Measurements from ENCODE around the gene LLPH.

LLPH gene

DNA sequence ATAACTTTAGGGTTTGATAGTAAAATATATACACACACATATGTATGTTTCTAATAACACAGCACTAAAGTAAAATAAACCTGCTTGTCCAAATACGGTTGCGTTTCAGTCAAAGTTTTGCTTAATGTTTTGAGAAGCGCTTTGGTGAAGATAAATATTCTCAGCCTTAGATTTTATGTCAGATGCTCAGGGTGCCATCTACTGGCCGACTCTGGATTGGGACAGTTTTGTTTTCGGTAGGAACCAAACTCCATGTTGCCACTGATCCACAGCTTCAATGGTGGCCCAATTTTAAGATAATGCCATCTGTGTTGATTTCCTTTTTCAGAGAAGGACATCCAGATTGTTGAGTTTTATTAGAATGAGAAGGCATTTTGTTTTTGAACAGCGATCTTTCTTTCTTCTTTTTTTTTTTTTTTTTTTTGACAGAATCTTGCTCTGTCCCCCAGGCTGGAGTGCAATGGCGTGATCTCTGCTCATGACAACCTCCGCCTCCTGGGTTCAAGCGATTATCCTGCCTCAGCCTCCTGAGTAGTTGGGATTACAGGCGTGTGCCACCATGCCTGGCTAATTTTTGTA lies 43.1 kb downstream of the LLPH start:
- TF ChIP-seq ZNF70 (CRISPR knock-in tag; IDR thresholded peaks at IDR 0.05) (no peak), OSR1 (CRISPR knock-in tag; IDR thresholded peaks at IDR 0.05) (no peak), PPARA (CRISPR knock-in tag; IDR thresholded peaks at IDR 0.05; ENCODE audit: borderline replicate concordance) (no peak), CSDC2 (CRISPR knock-in tag; IDR thresholded peaks at IDR 0.05) (no peak), TCF4 (CRISPR knock-in tag; IDR thresholded peaks at IDR 0.05; ENCODE audit: borderline replicate concordance) (no peak), ARNTL (CRISPR knock-in tag; IDR thresholded peaks at IDR 0.05; ENCODE audit: borderline replicate concordance, low read depth) (no peak), SNAI2 (CRISPR knock-in tag; IDR thresholded peaks at IDR 0.05) (no peak), ZC3H10 (CRISPR knock-in tag; IDR thresholded peaks at IDR 0.05) (no peak), ISL1 (CRISPR knock-in tag; IDR thresholded peaks at IDR 0.05) (no peak), ZNF8 (CRISPR knock-in tag; IDR thresholded peaks at IDR 0.05) (no peak), GLIS3 (CRISPR knock-in tag; IDR thresholded peaks at IDR 0.05) (no peak), ZFP3 (CRISPR knock-in tag; IDR thresholded peaks at IDR 0.05) (no peak), ESRRG (CRISPR knock-in tag; IDR thresholded peaks at IDR 0.05) (no peak), ZFP30 (CRISPR knock-in tag; IDR thresholded peaks at IDR 0.05) (no peak), TOX (CRISPR knock-in tag; IDR thresholded peaks at IDR 0.05; ENCODE audit: borderline replicate concordance) (no peak)
- TF ChIP-seq, protein P1, sequence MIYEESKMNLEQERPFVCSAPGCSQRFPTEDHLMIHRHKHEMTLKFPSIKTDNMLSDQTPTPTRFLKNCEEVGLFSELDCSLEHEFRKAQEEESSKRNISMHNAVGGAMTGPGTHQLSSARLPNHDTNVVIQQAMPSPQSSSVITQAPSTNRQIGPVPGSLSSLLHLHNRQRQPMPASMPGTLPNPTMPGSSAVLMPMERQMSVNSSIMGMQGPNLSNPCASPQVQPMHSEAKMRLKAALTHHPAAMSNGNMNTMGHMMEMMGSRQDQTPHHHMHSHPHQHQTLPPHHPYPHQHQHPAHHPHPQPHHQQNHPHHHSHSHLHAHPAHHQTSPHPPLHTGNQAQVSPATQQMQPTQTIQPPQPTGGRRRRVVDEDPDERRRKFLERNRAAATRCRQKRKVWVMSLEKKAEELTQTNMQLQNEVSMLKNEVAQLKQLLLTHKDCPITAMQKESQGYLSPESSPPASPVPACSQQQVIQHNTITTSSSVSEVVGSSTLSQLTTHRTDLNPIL (CRISPR knock-in tag; IDR thresholded peaks at IDR 0.05; ENCODE audit: low read depth), result no peak
- TF ChIP-seq, protein P2, sequence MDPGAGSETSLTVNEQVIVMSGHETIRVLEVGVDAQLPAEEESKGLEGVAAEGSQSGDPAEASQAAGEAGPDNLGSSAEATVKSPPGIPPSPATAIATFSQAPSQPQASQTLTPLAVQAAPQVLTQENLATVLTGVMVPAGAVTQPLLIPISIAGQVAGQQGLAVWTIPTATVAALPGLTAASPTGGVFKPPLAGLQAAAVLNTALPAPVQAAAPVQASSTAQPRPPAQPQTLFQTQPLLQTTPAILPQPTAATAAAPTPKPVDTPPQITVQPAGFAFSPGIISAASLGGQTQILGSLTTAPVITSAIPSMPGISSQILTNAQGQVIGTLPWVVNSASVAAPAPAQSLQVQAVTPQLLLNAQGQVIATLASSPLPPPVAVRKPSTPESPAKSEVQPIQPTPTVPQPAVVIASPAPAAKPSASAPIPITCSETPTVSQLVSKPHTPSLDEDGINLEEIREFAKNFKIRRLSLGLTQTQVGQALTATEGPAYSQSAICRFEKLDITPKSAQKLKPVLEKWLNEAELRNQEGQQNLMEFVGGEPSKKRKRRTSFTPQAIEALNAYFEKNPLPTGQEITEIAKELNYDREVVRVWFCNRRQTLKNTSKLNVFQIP (CRISPR knock-in tag; IDR thresholded peaks at IDR 0.05; ENCODE audit: borderline replicate concordance, low read depth), result no peak
- TF ChIP-seq, protein P3, sequence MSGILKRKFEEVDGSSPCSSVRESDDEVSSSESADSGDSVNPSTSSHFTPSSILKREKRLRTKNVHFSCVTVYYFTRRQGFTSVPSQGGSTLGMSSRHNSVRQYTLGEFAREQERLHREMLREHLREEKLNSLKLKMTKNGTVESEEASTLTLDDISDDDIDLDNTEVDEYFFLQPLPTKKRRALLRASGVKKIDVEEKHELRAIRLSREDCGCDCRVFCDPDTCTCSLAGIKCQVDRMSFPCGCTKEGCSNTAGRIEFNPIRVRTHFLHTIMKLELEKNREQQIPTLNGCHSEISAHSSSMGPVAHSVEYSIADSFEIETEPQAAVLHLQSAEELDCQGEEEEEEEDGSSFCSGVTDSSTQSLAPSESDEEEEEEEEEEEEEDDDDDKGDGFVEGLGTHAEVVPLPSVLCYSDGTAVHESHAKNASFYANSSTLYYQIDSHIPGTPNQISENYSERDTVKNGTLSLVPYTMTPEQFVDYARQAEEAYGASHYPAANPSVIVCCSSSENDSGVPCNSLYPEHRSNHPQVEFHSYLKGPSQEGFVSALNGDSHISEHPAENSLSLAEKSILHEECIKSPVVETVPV (CRISPR knock-in tag; IDR thresholded peaks at IDR 0.05), result no peak
- TF ChIP-seq, protein P4, sequence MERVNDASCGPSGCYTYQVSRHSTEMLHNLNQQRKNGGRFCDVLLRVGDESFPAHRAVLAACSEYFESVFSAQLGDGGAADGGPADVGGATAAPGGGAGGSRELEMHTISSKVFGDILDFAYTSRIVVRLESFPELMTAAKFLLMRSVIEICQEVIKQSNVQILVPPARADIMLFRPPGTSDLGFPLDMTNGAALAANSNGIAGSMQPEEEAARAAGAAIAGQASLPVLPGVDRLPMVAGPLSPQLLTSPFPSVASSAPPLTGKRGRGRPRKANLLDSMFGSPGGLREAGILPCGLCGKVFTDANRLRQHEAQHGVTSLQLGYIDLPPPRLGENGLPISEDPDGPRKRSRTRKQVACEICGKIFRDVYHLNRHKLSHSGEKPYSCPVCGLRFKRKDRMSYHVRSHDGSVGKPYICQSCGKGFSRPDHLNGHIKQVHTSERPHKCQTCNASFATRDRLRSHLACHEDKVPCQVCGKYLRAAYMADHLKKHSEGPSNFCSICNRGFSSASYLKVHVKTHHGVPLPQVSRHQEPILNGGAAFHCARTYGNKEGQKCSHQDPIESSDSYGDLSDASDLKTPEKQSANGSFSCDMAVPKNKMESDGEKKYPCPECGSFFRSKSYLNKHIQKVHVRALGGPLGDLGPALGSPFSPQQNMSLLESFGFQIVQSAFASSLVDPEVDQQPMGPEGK (CRISPR knock-in tag; IDR thresholded peaks at IDR 0.05; ENCODE audit: borderline replicate concordance), result no peak
- TF ChIP-seq, protein P5, sequence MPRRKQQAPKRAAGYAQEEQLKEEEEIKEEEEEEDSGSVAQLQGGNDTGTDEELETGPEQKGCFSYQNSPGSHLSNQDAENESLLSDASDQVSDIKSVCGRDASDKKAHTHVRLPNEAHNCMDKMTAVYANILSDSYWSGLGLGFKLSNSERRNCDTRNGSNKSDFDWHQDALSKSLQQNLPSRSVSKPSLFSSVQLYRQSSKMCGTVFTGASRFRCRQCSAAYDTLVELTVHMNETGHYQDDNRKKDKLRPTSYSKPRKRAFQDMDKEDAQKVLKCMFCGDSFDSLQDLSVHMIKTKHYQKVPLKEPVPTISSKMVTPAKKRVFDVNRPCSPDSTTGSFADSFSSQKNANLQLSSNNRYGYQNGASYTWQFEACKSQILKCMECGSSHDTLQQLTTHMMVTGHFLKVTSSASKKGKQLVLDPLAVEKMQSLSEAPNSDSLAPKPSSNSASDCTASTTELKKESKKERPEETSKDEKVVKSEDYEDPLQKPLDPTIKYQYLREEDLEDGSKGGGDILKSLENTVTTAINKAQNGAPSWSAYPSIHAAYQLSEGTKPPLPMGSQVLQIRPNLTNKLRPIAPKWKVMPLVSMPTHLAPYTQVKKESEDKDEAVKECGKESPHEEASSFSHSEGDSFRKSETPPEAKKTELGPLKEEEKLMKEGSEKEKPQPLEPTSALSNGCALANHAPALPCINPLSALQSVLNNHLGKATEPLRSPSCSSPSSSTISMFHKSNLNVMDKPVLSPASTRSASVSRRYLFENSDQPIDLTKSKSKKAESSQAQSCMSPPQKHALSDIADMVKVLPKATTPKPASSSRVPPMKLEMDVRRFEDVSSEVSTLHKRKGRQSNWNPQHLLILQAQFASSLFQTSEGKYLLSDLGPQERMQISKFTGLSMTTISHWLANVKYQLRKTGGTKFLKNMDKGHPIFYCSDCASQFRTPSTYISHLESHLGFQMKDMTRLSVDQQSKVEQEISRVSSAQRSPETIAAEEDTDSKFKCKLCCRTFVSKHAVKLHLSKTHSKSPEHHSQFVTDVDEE (CRISPR knock-in tag; IDR thresholded peaks at IDR 0.05), result no peak
- ATAC-seq, result peak; percentile 91

DNA sequence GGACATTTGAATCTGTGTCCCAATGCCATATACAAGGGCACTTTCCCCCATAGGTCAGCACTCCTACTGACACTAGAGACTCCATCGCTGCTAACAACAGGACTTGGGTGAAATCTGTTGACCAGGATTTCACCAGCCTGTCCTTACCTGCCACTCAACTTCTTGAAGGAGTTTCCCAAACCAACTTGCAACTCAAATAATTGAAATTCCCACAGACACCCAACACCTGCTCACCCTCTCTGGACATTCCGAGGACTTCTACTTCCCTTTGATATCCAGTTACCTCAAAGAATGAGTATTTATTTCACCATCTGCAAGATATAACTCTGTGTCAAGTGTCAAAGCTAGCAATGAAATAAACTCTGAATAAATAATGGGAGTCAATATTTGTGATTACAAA lies 44.6 kb downstream of the LLPH start:
- ATAC-seq, result no peak
- TF ChIP-seq, protein P4 (CRISPR knock-in tag; IDR thresholded peaks at IDR 0.05; ENCODE audit: borderline replicate concordance), result no peak

All from SK-N-SH treated with all-trans-retinoic acid at 6 μM for 48 hours (cell line).